OCI-LY3 (cell line): Measurements from ENCODE around the gene TACC2.
"Not testable (repeated sequence)": the region's sequence is repeated elsewhere in the genome, so short reads cannot be mapped to it uniquely, and the experiment has no call there.

Experiments
- H2AFZ ChIP-seq: fragments of 200-600, 300-600 bp; shearing (Covaris generic); 2 replicates; pipeline ENCODE4 v1.6.0; 2014; ENCODE audit warnings: antibody characterized with exemption, low read depth, low read length
- H3K27ac ChIP-seq: fragments of 200-600, 300-600 bp; sonication (generic); 2 replicates; pipeline ENCODE4 v1.5.1; 2014; ENCODE audit warnings: mild to moderate bottlenecking, low read length, moderate library complexity, mixed read lengths
- H3K27me3 ChIP-seq: fragments of 200-600, 300-600 bp; sonication (generic); 2 replicates; pipeline ENCODE4 v1.6.1; 2014; ENCODE audit warnings: low read depth, low read length, mixed read lengths
- H3K36me3 ChIP-seq: fragments of 200-600, 300-600 bp; sonication (generic); replicated peaks from 2 replicates; pipeline ENCODE3; 2014; ENCODE audit warnings: low read depth, low read length, mixed read lengths
- H3K4me1 ChIP-seq: fragments of 300-600, 200-600 bp; sonication (generic); 2 replicates; pipeline ENCODE4 v1.6.1; 2014; ENCODE audit warnings: low read length, mixed read lengths
- H3K4me2 ChIP-seq: fragments of 200-600, 300-600 bp; sonication (generic); 2 replicates; pipeline ENCODE4 v1.6.1; 2014; ENCODE audit warnings: low read length, mixed read lengths
- H3K4me3 ChIP-seq: fragments of 300-600, 200-600 bp; sonication (generic); 2 replicates; pipeline ENCODE4 v1.5.1; 2014; ENCODE audit warnings: antibody characterized with exemption, mild to moderate bottlenecking, low read length, moderate library complexity
- H3K79me2 ChIP-seq: fragments of 300-600, 200-600 bp; shearing (Covaris generic); 2 replicates; pipeline ENCODE4 v1.6.1; 2014; ENCODE audit warnings: mild to moderate bottlenecking, low read length, mixed read lengths
- H3K9ac ChIP-seq: fragments of 300-600, 200-600 bp; shearing (Covaris generic); 2 replicates; pipeline ENCODE4 v1.6.0; 2014; ENCODE audit warnings: mild to moderate bottlenecking, low read length, moderate library complexity
- H3K9me3 ChIP-seq: fragments of 200-600, 300-600 bp; shearing (Covaris generic); 2 replicates; pipeline ENCODE4 v1.6.1; 2014; ENCODE audit warnings: low read length, mixed read lengths; ENCODE audit not compliant: insufficient read depth
- H4K20me1 ChIP-seq: fragments of 200-600, 300-600 bp; sonication (generic); 2 replicates; pipeline ENCODE4 v1.6.1; 2016; ENCODE audit warnings: low read length, mixed read lengths; ENCODE audit not compliant: insufficient read depth
- CTCF ChIP-seq: fragments of 200-600, 300-600 bp; sonication (generic); IDR thresholded peaks from 2 replicates; pipeline ENCODE4 v1.5.1; 2014; ENCODE audit warnings: antibody characterized with exemption, low read length, low read depth
- EZH2phosphoT487 ChIP-seq: fragments of 200-600 bp; shearing (Covaris generic); IDR thresholded peaks from 2 replicates; pipeline ENCODE4 v1.6.1; 2018; ENCODE audit warnings: antibody characterized with exemption, mixed run types, low read depth

Gene TACC2

GRCh38 chr10:122021828-122022227 is 32.9 kb downstream of the TACC2 start:
- no peak overlapping the region for H3K4me2 ChIP-seq
- H3K9me3 ChIP-seq = no peaks in the 10 kb centered on the region
- H3K79me2 ChIP-seq = no peaks in the 10 kb centered on the region
- H3K36me3 ChIP-seq = no peaks in the 10 kb centered on the region
- no peak overlapping the region for H3K9ac ChIP-seq
- H4K20me1 ChIP-seq = no peaks in the 10 kb centered on the region
- no peak overlapping the region for H3K27ac ChIP-seq
- H3K4me1 ChIP-seq = no peaks in the 10 kb centered on the region
- no peaks in the 10 kb centered on the region for H3K27me3 ChIP-seq
- no peak overlapping the region for H2AFZ ChIP-seq
- no peak overlapping the region for H3K4me3 ChIP-seq
- TF ChIP-seq CTCF = no peak
- no peak for TF ChIP-seq EZH2phosphoT487

GRCh38 chr10:122022276-122022675 is 33.3 kb downstream of the TACC2 start:
- no peak overlapping the region for H3K4me2 ChIP-seq
- H3K9me3 ChIP-seq = no peaks in the 10 kb centered on the region
- no peak overlapping the region for H3K9ac ChIP-seq
- no peaks in the 10 kb centered on the region for H3K36me3 ChIP-seq
- H3K79me2 ChIP-seq = no peaks in the 10 kb centered on the region
- TF ChIP-seq CTCF (no peak), EZH2phosphoT487 (no peak)
- H4K20me1 ChIP-seq = no peaks in the 10 kb centered on the region
- H3K27ac ChIP-seq = no peak overlapping the region
- H3K4me1 ChIP-seq = no peaks in the 10 kb centered on the region
- H2AFZ ChIP-seq = no peak overlapping the region
- H3K4me3 ChIP-seq = no peak overlapping the region
- no peaks in the 10 kb centered on the region for H3K27me3 ChIP-seq

- H3K27ac ChIP-seq, H3K79me2 ChIP-seq, H2AFZ ChIP-seq, H4K20me1 ChIP-seq, H3K4me1 ChIP-seq, H3K4me3 ChIP-seq, H3K9me3 ChIP-seq, H3K9ac ChIP-seq, H3K27me3 ChIP-seq, H3K4me2 ChIP-seq, H3K36me3 ChIP-seq: not testable (repeated sequence)
Observed at GRCh38 chr10:122023257-122023656, 34.3 kb downstream of the TACC2 start.

GRCh38 chr10:122029499-122030199 is 40.7 kb downstream of the TACC2 start:
- Histone ChIP-seq H3K36me3 (no peaks in the 10 kb centered on the region), H4K20me1 (no peaks in the 10 kb centered on the region), H3K4me2 (no peak overlapping the region), H3K4me3 (no peak overlapping the region), H2AFZ (no peak overlapping the region), H3K4me1 (no peaks in the 10 kb centered on the region), H3K27ac (no peak overlapping the region), H3K9ac (no peak overlapping the region), H3K9me3 (no peaks in the 10 kb centered on the region), H3K79me2 (no peaks in the 10 kb centered on the region), H3K27me3 (no peaks in the 10 kb centered on the region)
- no peak for TF ChIP-seq CTCF
- no peak for TF ChIP-seq EZH2phosphoT487

- H3K36me3 ChIP-seq = no peaks in the 10 kb centered on the region
- TF ChIP-seq CTCF (no peak), EZH2phosphoT487 (no peak)
- no peaks in the 10 kb centered on the region for H3K4me1 ChIP-seq
- no peaks in the 10 kb centered on the region for H3K9me3 ChIP-seq
- no peaks in the 10 kb centered on the region for H4K20me1 ChIP-seq
- no peak overlapping the region for H3K4me2 ChIP-seq
- H2AFZ ChIP-seq = no peak overlapping the region
- no peaks in the 10 kb centered on the region for H3K79me2 ChIP-seq
- no peak overlapping the region for H3K9ac ChIP-seq
- no peak overlapping the region for H3K27ac ChIP-seq
- no peak overlapping the region for H3K4me3 ChIP-seq
- no peaks in the 10 kb centered on the region for H3K27me3 ChIP-seq
Observed at GRCh38 chr10:122030200-122030552, 41.2 kb downstream of the TACC2 start.
